GM18909 (cell line): ENCODE measurements around the gene CPTP.

ENCODE experiments used
- ATAC-seq: cut with Tn5 transposase; IDR thresholded peaks from one replicate; pipeline ENCODE4 v1.9.1; 2021; ENCODE audit warnings: mild to moderate bottlenecking; ENCODE audit not compliant: unreplicated experiment, poor library complexity

The CPTP gene

GRCh38 chr1:1317420-1317819 is 7.2 kb upstream of the CPTP start:
- ATAC-seq = no peak

- ATAC-seq = no peak
Observed at GRCh38 chr1:1318131-1318652, 6.4 kb upstream of the CPTP start.

GRCh38 chr1:1318777-1319645 is 5.6 kb upstream of the CPTP start:
- no peak for ATAC-seq

- ATAC-seq = no peak
Observed at GRCh38 chr1:1319646-1319941, 5.0 kb upstream of the CPTP start.

GRCh38 chr1:1320666-1321448 is 3.7 kb upstream of the CPTP start:
- no peak for ATAC-seq

GRCh38 chr1:1321477-1321876 is 3.1 kb upstream of the CPTP start:
- ATAC-seq = no peak

- ATAC-seq = no peak
Observed at GRCh38 chr1:1322418-1322817, 2.2 kb upstream of the CPTP start.

- ATAC-seq = no peak
Observed at GRCh38 chr1:1322952-1323351, 1.6 kb upstream of the CPTP start.

- ATAC-seq = peak; percentile 23
Observed at GRCh38 chr1:1324084-1324523, 498 bp upstream of the CPTP start.

- ATAC-seq = no peak
Observed at GRCh38 chr1:1325288-1326074, 879 bp downstream of the CPTP start.

GRCh38 chr1:1326075-1326605 is 1.5 kb downstream of the CPTP start:
- ATAC-seq = no peak

- ATAC-seq = no peak
Observed at GRCh38 chr1:1327291-1327690, 2.7 kb downstream of the CPTP start.

GRCh38 chr1:1328254-1328653 is 3.7 kb downstream of the CPTP start:
- ATAC-seq = no peak

- ATAC-seq = no peak
Observed at GRCh38 chr1:1329304-1330210, 5.0 kb downstream of the CPTP start.

GRCh38 chr1:1330366-1331067 is 5.9 kb downstream of the CPTP start:
- no peak for ATAC-seq

GRCh38 chr1:1331068-1331965 is 6.7 kb downstream of the CPTP start, which contains the start of gene TAS1R3:
Gene TAS1R3 (plus strand): TSS chr1:1331280. CDS start chr1:1331346, 66 bp downstream.
- ATAC-seq = no peak

- no peak for ATAC-seq
Observed at GRCh38 chr1:1332031-1332755, 7.6 kb downstream of the CPTP start.
